Measurements from ENCODE around the gene GTF3C5.
"Not testable (repeated sequence)": the region's sequence is repeated elsewhere in the genome, so short reads cannot be mapped to it uniquely, and the experiment has no call there.

Gene GTF3C5

DNA sequence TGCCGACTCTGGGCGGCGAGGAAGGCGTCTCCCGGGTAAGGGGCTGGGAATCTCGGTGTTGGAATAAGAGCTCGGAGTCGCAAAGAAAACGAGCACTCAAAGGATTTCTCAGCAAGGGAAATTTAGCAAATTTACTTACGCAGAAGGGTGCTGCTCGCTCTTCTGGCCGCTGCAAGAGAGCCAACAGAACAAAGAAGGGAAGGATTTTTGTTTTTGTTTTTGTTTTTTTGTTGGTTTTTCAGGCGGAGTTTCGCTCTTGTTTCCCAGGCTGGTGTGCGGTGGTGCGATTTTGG, 279 bp downstream of the GTF3C5 start:
- DNase-seq (ENCODE audit: low spot score) = no peak

DNA sequence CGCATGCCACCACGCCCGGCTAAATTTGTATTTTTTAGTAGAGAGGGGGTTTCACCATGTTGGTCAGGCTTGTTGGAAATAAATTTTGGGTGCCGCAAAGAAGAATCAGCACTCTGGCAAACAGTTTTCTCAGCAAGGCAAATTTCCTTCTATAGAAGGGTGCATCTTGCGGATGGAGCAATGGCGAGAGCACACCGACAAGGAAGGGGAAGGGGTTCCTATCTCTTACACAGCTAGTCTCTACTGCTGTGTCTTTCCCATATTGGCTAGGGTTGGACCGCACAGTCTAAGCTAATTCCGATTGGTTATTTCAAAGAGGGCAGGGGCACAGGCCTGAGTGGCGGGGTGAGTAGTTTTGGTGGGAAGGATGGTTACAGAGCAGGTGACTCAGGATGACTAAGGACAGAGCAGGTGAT, 707 bp downstream of the GTF3C5 start:
- DNase-seq (ENCODE audit: low spot score) = no peak

DNA sequence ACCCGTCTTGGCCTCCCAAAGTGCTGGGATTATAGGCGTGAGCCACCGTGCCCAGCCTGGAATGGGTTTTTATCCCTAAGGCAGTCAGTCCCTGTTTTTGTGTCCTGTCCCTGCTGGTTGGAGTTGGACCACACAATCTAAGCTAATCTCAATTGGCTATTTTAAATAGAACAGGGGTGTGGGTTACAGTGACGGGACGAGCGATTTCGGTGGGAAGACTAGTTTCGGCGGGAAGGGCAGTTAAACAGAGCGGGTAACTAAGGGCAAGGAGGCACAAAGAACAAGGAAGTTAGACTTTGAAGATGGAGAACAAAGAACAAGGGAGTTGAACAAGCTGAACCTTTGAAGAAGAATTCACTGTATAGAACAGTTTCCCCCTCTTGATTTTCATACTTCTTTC, 1.4 kb downstream of the GTF3C5 start:
- DNase-seq (ENCODE audit: low spot score) = no peak

DNA sequence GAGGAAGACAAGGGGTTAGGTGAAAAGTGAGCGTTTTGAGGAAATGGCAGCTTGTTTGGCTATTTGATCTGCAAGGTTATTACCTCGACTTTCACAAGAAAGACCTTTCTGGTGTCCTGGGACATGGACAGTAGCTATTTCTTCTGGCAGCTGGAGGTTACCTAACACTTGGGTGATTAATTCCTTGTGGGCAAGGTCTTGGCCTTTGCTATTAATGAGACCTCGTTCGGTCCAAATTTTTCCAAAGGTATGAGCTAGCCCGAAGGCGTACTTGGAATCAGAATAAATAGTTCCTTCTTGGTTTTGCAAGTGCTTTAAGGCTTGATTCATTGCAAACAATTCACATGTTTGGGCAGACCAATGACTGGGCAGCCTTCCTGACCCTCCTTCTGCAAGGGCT, 4.9 kb downstream of the GTF3C5 start:
- DNase-seq (ENCODE audit: low spot score) = no peak

DNA sequence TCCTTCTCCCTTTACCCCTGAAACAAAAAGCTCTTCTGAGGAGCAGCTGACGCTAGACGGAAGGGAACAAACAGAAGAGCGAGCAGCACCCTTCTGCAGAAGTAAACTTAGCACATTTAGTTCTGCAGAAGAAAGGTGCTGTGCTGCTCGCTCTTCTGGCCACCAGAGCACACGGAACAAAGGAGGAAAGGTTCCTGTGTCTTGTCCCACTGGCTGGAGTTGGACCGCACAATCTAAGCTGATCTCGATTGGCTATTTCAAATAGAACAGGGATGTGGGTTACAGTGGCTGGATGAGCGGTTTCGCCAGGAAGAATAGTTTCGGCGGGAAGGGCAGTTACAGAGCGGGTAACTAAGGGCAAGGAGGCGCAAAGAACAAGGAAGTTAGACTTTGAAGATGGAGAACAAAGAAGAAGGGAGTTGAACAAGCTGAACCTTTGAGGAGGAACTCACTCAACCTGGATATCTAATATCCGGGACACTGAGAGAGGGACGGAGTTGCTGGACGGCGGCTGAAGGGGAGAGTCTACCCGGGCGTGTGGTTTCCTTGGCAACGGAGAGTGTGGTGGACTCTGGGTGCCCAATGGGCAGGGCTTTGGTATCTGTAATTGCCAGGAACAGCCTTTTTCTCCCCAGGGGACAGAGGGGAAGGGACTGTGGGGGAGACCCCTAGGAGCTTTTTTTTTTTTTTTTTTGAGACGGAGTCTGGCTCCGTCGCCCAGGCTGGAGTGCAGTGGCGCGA, 7.1 kb downstream of the GTF3C5 start:
- no peak for DNase-seq (ENCODE audit: low spot score)

DNA sequence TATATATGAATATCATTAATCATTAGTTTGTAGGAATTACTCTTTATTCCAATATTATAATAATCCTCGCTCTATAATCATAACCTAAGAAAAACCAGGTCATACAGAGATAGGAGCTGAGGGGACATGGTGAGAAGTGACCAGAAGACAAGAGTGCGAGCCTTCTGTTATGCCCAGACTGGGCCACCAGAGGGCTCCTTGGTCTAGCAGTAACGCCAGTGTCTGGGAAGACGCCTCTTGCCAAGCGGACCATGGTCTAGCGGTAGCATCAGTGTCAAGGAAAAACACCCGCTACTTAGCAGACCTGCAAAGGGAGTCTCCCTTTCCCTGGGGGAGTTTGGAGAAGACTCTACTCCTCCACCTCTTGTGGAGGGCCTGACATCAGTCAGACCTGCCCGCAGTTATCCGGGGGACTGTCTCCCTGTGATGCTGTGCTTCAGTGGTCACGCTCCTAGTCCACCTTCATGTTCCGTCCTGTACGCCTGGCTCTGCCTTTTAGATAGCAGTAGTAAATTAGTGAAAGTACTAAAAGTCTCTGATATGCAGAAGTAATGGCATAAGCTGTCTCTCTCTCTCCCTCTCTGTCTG, 10.2 kb downstream of the GTF3C5 start:
- not testable (repeated sequence) for DNase-seq (ENCODE audit: low spot score)

DNA sequence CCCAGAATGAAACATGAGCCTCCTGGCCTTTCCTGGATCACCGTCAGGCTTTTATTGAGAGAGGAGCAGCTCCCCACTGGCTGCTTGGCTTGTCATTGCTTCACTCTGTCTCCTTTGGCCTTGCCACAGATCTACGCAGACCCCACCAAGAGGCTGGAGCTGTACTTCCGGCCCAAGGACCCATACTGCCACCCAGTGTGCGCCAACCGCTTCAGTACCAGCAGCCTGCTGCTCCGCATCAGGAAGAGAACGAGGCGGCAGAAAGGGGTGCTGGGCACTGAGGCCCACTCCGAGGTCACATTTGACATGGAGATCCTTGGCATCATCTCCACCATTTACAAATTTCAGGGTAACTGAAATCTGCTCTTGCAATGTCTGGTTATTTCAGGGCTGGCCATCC, 11.2 kb downstream of the GTF3C5 start:
- no peak for DNase-seq (ENCODE audit: low spot score)

DNA sequence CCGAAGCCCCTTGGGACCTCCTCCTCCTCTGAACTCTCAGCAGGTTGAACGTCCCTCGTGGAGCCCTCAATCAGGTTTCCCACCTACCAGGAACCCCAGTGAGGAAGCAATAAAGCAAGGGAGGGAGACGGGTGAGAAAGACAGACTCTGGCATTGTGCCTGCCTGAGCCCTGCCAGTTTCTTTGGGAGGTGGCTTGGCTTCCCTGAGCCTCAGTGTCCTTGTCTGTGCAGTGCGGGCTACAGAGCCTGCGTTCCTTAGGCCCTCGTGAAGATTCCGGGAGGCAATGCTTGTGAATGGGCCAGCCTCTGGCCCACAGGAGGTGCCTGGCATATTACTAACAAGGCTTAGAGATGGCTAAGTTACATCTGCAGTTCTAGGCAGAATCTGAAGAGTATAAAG, 11.9 kb downstream of the GTF3C5 start:
- no peak for DNase-seq (ENCODE audit: low spot score)

DNA sequence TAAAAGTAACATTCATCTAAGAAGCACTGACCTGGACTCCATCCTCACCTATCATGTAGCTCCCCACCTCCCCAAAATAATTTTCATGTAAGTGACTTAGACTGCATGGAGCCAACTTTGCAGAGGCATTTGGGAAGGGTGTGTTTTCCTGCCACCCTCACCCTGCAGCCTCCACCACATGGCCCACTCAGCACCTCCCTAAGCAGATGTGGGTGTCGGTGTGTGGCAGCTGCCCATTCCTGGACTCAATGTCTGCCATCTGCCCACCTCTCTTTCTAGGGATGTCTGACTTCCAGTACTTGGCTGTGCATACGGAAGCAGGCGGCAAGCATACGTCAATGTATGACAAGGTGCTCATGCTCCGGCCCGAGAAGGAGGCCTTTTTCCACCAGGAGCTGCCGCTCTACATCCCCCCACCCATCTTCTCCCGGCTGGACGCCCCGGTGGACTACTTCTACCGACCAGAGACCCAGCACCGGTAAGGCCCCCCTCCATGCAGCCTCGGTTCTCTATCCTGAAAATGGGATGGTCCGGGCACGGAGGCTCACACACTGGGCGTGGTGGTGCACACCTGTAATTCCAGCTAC, 12.7 kb downstream of the GTF3C5 start:
- no peak for DNase-seq (ENCODE audit: low spot score)

DNA sequence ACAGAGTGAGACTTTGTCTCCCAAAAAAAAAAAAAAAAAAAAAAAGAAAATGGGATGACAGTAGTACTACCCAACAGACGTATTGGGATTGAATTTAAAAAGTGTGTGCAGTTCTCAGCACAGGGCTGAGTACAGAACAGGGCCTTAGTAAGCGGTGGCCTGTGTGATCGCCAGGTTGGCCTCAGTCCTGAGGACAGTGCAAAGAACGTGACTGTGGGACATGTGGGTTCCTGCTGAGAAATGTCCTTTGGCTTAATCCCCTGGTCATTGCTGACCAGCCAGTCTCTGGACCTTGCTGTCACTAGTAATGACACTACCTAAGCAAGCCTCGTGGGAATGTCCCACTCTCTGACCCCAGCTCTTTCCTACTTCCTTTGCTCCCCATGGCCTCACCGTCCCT, 13.3 kb downstream of the GTF3C5 start:
- DNase-seq (ENCODE audit: low spot score) = no peak

DNA sequence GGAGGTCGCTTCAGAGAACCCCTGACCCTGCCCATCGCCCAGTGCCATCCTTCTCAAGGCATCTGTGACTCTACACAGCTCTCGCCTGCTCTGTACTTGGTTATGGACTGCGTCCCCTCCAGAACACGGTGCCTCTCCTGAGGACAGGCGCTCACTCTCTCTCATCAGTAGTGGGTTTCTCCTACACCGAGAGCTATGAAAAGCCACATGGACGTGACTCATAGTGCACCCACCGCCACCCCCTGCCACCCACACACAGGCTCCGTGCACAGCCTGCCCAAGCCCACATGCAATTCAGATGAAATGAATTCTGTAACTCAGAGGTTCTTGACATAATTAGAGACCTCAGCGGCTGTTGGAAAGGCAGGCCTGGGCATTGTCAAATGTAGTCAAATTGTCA, 13.9 kb downstream of the GTF3C5 start:
- no peak for DNase-seq (ENCODE audit: low spot score)

DNA sequence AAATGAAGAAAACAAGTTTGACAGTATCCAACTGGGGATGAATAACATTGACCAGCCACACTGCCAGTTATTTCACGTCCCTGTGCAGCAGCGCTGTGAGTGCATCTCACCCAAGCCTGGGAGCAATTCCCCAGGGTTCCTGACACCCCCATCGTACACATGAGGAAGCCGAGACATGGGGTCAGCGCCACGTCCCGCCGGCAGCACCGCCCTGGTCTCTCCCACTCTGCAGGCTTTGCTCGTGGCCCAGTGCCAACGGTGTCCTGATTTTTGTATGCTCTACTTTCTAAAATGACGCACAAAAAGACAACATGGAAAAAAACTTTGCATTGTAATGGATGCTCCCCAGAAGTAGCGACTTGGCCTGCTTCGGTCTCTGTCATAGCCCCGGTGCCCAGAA, 14.3 kb downstream of the GTF3C5 start:
- no peak for DNase-seq (ENCODE audit: low spot score)

DNA sequence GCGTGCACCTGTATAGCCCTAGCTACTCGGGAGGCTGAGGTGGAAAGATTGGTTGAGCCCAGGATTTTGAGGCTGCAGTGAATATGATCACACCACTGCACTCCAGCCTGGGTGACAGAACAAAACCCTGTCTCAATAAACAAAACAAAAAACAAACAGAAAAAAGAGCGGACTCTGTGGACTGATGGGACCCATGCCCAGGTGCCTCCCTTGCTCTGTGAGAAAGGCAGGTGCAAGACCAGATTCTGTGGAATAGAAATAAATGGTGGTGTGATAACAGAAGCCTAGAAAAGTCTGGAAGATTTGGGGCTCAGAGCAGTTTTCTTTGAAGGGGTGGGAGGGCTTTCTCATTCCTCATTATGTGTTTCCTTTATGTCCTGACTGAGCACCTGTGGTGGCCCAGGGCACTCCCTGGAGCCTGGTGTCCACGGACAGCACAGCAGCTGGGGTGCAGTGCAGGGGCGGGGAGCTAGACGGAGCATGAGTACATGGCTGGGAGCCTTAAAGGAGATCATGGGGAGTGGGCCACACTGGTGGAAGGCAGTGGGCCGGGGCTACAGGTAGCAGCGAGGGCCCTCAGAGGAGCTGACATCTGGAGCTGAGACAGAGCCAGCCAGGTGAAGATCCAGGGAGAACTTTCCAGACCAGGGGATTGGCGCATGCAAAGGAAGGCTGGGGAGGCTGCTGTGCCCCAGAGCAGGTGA, 15.6 kb downstream of the GTF3C5 start:
- no peak for DNase-seq (ENCODE audit: low spot score)

DNA sequence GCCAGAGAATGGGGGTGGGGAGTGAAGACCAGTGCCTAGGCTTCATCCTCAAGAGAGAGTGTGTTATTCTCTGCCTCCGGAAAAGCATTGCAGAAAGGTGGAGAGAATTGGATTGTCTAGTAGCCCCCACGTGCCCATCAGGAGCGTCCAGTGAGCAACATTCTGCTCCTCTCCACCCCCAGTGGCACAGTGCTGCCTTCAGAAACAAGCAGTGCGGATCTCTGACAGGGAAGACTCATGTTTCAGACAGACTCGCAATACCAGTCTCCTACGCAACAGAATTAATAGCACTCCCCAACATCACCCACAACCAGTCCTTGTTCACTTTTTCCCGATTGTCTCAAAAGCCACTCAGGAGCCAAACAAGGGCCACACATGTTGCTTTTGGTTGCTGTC, 16.1 kb downstream of the GTF3C5 start:
- no peak for DNase-seq (ENCODE audit: low spot score)

DNA sequence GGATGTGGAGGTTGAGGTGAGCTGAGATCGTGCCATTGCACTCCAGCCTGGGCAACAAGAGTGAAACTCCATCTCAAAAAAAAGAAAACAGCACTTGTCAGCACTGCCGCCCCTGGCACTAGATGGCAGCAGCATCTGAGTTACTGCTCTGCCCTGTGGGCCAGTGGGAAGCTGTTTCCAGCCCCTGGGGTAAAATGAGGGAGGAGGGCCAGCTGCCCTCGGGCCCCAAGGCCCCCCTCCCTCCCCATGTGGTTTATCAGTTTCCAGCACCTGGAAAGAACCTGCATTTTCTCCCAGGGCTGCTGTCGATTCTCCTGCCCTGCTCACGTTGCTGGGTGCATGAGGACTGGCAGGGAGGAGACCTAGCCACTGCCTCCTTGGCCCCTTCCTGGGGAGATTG, 17.8 kb downstream of the GTF3C5 start:
- peak; percentile 41 for DNase-seq (ENCODE audit: low spot score)

DNA sequence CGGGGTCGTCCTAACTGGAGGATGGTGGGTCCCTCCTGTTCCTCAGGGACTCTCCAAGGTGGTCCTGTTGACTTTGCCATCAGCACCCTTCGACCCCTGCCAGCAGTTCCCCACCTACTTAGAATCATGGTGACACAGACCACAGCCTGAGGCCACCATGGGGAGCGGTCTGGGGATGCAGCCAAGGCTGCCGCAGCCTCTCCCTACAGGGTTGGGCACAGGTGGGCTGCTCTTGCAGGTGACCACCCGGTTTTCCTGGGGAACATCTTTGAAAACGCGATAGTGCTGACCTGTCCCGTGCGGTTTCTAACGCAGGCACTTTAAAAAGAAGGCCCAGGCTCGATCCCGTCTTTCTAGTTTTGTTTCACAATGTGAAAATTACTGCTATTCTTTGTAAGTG, 18.2 kb downstream of the GTF3C5 start:
- DNase-seq (ENCODE audit: low spot score) = no peak

DNA sequence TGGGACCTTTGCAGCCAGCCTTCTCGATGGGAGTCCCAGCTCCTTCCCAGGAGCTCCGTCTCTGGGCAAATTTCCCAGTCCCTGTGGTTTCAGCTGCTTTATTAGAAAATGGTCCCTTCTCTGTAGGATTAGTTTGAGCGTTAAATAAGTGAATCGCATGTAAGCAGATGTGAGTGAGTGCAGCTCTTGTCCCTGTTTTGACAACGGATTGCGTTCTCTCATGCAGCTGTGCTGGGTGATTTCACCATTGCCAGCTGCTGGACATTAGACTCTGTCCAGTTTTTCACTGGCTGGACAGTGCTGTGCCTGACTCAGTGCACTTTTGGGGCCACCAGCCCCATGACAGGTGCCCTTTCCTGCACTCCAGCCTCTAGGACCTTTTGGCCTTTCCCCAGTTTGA, 19.3 kb downstream of the GTF3C5 start:
- DNase-seq (ENCODE audit: low spot score) = no peak

DNA sequence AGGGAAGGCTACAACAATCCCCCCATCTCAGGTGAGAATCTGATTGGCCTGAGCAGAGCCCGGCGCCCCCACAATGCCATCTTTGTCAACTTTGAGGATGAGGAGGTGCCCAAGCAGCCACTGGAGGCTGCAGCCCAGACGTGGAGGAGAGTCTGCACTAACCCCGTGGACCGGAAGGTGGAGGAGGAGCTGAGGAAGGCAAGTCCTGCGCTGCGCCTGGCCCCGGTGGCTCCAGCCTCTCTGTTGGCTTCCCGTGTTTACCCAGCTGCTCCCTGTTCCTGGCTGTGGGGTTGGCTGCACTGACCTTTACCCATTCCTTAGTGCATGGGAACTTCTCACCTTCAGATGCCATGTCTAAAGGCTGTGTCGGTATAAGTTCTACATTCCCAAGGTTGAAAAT, 20.0 kb downstream of the GTF3C5 start:
- DNase-seq (ENCODE audit: low spot score) = no peak

DNA sequence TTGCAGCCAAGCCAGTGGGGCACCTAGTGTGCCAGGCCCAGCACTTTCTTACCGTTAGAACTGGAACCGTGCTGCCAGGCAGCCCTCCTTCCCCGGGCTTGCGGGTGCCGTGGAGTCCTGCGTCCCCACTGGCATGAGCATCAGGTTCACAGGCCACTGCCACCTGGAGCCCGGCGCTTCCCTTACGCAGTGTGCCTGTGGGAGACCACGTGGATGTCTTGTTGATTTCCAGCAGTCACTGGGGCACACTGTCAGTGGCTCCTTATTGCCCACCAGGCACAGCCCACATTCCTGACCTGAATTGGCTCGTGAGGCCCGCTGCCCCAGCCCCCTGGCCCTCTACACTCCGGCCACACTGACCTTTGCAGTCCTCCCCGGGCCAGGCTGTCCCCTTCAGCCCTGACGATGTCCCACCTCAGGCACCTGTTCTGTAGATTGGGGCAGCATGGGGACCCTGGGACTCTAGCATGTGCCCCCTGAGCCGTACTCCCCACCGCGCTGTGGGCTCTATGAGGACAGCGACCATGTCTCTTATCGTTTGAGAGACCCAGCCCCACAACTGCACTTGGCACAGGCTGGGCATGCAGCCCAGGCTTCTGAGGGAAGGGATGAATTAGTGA, 20.6 kb downstream of the GTF3C5 start:
- DNase-seq (ENCODE audit: low spot score) = no peak

DNA sequence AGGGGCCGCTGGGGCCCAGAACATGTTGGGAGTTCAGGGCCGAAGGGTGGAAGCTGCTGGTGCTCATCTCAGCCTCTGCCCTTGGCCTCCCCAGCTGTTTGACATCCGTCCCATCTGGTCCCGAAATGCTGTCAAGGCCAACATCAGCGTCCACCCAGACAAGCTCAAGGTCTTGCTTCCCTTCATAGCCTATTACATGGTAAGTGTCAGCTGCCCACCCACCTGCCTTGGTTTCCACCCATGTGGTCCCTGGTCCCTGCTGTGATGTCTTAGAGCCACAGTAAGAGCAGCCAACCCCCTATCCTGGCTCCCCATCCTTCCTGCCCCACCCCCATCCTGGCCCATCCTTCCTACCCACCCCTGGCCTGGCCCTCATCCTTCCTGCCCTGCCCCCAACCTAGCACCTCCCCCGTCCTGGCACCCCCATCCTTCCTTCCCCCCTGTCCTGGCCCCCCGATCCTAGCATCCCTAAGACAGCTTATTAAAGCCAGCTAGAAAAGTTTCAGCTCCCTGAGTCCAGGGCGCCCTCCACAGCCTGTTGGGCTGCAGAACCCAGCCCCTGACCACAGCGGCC, 21.3 kb downstream of the GTF3C5 start:
- DNase-seq (ENCODE audit: low spot score) = no peak

DNA sequence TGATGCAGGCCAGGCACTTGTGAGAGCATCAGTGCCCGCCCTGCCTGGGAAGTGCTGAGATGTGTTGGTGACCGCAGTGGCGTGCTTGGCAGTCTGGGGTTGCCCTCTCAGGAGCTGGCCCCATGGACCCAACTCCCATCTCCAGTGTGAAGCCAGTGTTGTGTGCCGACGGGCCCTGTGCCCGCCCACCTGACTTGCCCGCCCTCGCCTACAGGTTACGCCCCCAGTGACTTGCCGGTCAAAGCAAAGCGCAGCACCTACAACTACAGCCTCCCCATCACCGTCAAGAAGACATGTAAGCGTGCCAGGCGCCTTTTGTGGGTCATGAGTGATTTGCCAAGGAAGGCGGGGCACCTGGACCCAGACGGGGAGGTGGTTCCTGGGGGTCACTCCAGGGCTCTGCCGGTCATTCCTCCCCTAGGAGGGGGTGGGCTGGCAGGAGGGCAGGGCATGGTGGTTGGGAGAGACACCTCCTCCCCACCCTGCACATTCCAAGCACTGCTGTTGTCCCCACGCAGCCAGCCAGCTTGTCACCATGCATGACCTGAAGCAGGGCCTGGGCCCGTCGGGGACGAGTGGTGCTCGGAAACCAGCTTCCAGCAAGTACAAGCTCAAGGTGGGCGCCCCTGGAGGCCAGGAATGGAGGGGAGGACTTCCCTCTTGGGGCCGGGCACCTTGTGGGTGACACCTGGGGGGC, 23.5 kb downstream of the GTF3C5 start:
- DNase-seq (ENCODE audit: low spot score) = no peak

DNA sequence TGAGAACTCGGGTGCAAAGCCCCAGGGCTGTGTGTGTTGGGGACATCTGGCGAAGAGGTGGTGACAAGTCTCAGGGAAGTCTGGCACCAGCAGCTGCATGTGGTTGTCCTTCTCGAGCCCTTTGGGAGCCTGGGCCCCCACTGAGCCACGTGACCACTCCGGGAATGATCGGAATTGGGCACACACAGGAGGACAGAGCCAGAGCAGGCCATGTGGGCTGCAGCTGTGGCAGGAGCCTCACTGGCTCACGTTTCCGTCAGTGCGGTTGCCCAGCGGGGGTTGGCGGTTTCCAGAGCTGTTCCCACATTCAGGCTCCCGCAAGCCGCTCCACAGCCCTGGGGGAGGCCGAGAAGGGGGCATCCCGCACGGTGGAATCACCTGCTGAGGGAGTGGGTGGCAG, 24.2 kb downstream of the GTF3C5 start:
- DNase-seq (ENCODE audit: low spot score) = no peak

Measured in germinal center (tissue), 1 donor.